Measurements from ENCODE around the gene TNPO3. TPM values are rescaled to one million over a fixed set of nuclear protein-coding genes. Genes with fewer than 3 reads are reported as not detected.

Gene TNPO3
- polyA plus RNA-seq, 1 of the 3 experiments (the other 2 are of a cell fraction) = 27.8 TPM

- no peaks in the 10 kb centered on the region for H3K79me2 ChIP-seq (ENCODE audit: insufficient read depth)
- H3K4me3 ChIP-seq (ENCODE audit: low read depth in 2 of 2, low read length in 1 of 2) = no peak overlapping the region
- H3K4me2 ChIP-seq = no peak overlapping the region
- no peaks in the 10 kb centered on the region for H3K9me2 ChIP-seq
- no peaks in the 10 kb centered on the region for H3K36me3 ChIP-seq (replicated peaks in 1 of 2; ENCODE audit: control insufficient read depth in 1 of 2, insufficient read depth in 2 of 2, low read length in 1 of 2)
- DNase-seq = peak; percentile 30
- no peaks in the 10 kb centered on the region for H3F3A ChIP-seq (replicated peaks; ENCODE audit: insufficient read depth)
- no peak overlapping the region for H3K27ac ChIP-seq (ENCODE audit: low read depth in 2 of 2, low read length in 1 of 2)
- no peak overlapping the region for H3K9ac ChIP-seq
- H2AFZ ChIP-seq (ENCODE audit: low read depth) = no peak overlapping the region
- TF ChIP-seq SMC3 (IDR thresholded peaks at IDR 0.05; ENCODE audit: low read depth, low read length) (no peak), EZH2phosphoT487 (IDR thresholded peaks at IDR 0.05; ENCODE audit: borderline replicate concordance, low read depth) (no peak), YY1 (IDR thresholded peaks at IDR 0.05; ENCODE audit: low read depth) (no peak), FOXM1 (IDR thresholded peaks at IDR 0.05; ENCODE audit: low read depth) (no peak), JUND (IDR thresholded peaks at IDR 0.05) (no peak), RFX5 (IDR thresholded peaks at IDR 0.05; ENCODE audit: low read length) (no peak), TAF1 (IDR thresholded peaks at IDR 0.05; ENCODE audit: borderline replicate concordance, low read depth, low read length) (no peak), TCF12 (IDR thresholded peaks at IDR 0.05) (no peak), CTCF (IDR thresholded peaks at IDR 0.05) (no peak), GATA2 (CRISPR knock-in tag; IDR thresholded peaks at IDR 0.05) (no peak), USF1 (IDR thresholded peaks at IDR 0.05; ENCODE audit: borderline replicate concordance, low read depth) (no peak), NRF1 (IDR thresholded peaks at IDR 0.05; ENCODE audit: low read depth, low read length) (no peak), FOXJ3 (CRISPR knock-in tag; IDR thresholded peaks at IDR 0.05) (no peak), FOSL2 (IDR thresholded peaks at IDR 0.05; ENCODE audit: borderline replicate concordance, low read depth) (no peak), USF2 (IDR thresholded peaks at IDR 0.05; ENCODE audit: borderline replicate concordance, low read depth, low read length) (no peak)
- TF ChIP-seq, protein P1, sequence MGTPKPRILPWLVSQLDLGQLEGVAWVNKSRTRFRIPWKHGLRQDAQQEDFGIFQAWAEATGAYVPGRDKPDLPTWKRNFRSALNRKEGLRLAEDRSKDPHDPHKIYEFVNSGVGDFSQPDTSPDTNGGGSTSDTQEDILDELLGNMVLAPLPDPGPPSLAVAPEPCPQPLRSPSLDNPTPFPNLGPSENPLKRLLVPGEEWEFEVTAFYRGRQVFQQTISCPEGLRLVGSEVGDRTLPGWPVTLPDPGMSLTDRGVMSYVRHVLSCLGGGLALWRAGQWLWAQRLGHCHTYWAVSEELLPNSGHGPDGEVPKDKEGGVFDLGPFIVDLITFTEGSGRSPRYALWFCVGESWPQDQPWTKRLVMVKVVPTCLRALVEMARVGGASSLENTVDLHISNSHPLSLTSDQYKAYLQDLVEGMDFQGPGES (IDR thresholded peaks at IDR 0.05; ENCODE audit: low read depth, low read length) = no peak
- TF ChIP-seq, protein P2, sequence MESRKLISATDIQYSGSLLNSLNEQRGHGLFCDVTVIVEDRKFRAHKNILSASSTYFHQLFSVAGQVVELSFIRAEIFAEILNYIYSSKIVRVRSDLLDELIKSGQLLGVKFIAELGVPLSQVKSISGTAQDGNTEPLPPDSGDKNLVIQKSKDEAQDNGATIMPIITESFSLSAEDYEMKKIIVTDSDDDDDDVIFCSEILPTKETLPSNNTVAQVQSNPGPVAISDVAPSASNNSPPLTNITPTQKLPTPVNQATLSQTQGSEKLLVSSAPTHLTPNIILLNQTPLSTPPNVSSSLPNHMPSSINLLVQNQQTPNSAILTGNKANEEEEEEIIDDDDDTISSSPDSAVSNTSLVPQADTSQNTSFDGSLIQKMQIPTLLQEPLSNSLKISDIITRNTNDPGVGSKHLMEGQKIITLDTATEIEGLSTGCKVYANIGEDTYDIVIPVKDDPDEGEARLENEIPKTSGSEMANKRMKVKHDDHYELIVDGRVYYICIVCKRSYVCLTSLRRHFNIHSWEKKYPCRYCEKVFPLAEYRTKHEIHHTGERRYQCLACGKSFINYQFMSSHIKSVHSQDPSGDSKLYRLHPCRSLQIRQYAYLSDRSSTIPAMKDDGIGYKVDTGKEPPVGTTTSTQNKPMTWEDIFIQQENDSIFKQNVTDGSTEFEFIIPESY (IDR thresholded peaks at IDR 0.05; ENCODE audit: borderline replicate concordance, low read depth) = no peak
- TF ChIP-seq, protein P3, sequence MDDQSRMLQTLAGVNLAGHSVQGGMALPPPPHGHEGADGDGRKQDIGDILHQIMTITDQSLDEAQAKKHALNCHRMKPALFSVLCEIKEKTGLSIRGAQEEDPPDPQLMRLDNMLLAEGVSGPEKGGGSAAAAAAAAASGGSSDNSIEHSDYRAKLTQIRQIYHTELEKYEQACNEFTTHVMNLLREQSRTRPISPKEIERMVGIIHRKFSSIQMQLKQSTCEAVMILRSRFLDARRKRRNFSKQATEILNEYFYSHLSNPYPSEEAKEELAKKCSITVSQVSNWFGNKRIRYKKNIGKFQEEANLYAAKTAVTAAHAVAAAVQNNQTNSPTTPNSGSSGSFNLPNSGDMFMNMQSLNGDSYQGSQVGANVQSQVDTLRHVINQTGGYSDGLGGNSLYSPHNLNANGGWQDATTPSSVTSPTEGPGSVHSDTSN (IDR thresholded peaks at IDR 0.05) = no peak
- ChIA-PET CTCF (interaction anchor here (0.9 to 6.8 kb wide), 7 partner anchors 19 to 490 kb away, joined by 3 to 137 read pairs (median 5); no protein-coding TSS in a partner anchor), POLR2A (no interaction called here)
- WGBS (ENCODE audit: low lambda C conversion rate) = 57% methylated on average over 5 of the region's 5 CpGs
- peaks cover 0 to 9% of the 10 kb centered on the region in 2 experiments; a peak in 1 of 4 replicates for H3K4me1 ChIP-seq (ENCODE audit: control insufficient read depth in 1 of 2, insufficient read depth in 2 of 2, low read depth in 1 of 2, low read length in 1 of 2)
- no peaks in the 10 kb centered on the region for H4K20me1 ChIP-seq (ENCODE audit: insufficient read depth)
- peaks cover 8% of the 10 kb centered on the region; the same call in 1 of the 2 replicates for H3K27me3 ChIP-seq (ENCODE audit: insufficient read depth)
- no peaks in the 10 kb centered on the region for H3K9me3 ChIP-seq
Measured at GRCh38 chr7:128906001-128906765, 148.7 kb downstream of the TNPO3 start.

Measured in SK-N-SH (cell line).